GM21717 (cell line): ENCODE results near the gene VCL.
"Not testable (repeated sequence)": the region's sequence is repeated elsewhere in the genome, so short reads cannot be mapped to it uniquely, and the experiment has no call there.

Experiments
- ATAC-seq: cut with Tn5 transposase; IDR thresholded peaks from one replicate; pipeline ENCODE4 v1.9.1; 2021; ENCODE audit warnings: mild to moderate bottlenecking, moderate library complexity; ENCODE audit not compliant: unreplicated experiment

Gene VCL

DNA sequence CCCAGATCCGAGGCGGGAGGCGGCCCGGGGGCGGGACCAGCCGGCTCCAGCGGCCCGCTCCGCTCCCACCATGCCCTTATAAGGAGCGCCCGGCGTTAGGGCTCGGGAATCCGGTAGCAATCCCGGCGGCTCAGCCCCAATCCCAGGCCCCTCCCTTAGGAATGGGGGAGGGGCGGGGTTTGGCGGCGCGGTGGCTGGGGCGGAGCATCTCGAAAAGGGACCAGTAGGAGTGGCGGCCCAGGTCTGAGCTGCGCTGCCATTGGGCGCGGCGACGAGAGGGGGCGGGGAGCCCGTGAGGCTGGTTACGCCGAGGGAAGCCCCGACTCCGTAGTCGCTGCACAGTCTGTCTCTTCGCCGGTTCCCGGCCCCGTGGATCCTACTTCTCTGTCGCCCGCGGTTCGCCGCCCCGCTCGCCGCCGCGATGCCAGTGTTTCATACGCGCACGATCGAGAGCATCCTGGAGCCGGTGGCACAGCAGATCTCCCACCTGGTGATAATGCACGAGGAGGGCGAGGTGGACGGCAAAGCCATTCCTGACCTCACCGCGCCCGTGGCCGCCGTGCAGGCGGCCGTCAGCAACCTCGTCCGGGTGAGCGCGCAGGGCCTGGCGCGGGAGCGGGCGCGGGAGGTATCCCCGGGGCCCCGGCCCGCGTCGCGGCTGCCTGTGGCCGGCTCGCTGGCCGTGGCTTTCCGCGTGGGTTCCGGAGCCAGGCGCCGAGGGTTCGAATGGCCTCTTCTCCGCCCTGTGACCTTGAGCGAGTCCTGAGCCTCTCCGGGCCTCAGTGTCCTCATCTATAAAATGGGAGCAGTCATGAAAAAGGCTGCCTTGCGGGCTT is at the start of gene VCL:
Gene VCL (plus strand): TSS at position 330 of the 836 bp plus-strand sequence. CDS start 92 bp downstream, at position 422.
- ATAC-seq = peak; percentile 95

DNA sequence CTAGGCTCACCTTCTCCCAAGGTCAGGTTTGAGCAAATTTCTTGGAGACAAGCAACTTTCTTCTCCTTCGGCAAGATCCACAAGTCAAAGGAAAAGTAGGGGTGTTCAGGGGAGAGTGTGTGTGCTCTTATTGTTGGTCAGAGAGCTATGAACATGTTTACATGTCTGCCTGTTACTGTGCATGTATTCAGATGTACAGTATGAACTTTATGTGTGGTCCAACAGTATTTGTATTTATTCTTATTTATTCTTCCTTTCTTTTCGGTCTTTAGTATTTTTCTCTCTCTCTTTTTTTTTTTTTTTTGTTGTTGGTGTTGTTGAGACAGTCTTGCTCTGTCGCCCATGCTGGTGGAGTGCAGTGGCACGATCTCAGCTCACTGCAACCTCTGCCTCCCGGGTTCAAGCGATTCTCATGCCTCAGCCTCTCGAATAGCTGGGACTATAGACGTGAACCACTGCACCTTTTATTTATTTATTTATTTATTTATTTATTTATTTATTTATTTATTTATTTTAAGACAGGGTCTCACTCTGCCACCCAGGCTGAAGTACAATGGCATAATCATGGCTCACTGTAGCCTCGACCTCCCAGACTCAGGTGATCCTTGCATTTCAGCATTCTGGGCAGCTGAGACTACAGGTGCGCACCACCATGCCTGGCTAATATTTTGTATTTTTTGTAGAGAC is 48.8 kb upstream of the VCL start:
- no peak for ATAC-seq

GRCh38 chr10:73950155-73950948 is 47.6 kb upstream of the VCL start:
- no peak for ATAC-seq

- ATAC-seq = no peak
Measured at GRCh38 chr10:73953665-73954064, 44.3 kb upstream of the VCL start.

GRCh38 chr10:73954737-73955136 is 43.2 kb upstream of the VCL start:
- no peak for ATAC-seq

- no peak for ATAC-seq
Measured at GRCh38 chr10:73955719-73956118, 42.2 kb upstream of the VCL start.

- ATAC-seq = peak; percentile 46
Measured at GRCh38 chr10:73956476-73957359, 41.2 kb upstream of the VCL start.

DNA sequence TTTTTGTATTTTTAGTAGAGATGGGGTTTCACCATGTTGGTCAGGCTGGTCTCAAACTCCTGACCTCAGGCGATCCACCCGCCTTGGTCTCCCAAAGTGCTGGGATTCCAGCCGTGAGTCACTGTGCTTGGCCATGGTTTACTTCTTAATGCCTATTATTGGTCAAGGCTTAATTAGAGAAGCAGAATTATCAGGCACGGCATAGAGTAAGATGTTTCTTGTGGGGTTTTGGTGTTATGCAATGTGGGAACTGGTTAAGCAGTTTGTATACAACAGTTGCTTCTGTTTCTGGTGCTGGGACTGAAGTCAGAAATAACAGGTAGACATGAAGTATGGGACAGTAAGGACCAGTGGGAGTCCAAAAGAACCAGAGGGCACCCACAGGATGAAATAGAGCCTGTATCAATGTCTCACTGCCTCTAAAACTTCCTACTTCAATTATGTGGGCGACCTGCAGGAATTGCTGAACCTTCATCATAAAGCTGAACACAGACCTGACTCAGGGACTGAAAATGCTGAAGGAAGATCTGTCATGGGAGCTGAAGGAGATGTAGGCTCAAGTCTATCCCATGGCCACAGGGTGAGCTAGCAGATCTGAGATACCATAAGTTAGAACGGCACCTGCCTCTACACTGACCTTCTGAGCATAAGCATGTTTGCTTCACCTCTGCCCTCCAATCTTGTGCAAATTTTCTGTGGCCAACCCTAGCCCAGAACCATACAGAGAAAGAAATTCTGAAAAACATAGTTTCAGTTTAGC is 38.3 kb upstream of the VCL start:
- ATAC-seq = no peak

DNA sequence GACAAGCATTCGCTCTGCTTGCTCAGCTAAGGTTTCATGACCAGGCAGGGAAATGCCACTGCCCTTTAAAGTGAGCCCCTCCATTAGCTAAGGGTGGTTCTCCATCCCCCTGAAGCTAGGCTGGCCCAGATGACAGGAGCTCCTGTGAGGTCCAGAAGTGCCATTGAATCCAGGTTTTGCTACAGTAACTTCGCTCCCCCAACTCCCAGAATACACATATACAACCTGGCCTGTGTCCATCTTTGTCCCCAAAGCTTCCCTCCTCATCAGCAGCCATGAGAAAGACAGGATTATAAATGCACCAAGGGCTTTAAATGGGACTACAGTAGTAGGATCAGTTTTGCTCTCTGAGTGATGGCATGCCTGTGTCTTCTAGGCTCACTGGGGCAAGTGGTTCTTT is 35.5 kb upstream of the VCL start:
- no peak for ATAC-seq

DNA sequence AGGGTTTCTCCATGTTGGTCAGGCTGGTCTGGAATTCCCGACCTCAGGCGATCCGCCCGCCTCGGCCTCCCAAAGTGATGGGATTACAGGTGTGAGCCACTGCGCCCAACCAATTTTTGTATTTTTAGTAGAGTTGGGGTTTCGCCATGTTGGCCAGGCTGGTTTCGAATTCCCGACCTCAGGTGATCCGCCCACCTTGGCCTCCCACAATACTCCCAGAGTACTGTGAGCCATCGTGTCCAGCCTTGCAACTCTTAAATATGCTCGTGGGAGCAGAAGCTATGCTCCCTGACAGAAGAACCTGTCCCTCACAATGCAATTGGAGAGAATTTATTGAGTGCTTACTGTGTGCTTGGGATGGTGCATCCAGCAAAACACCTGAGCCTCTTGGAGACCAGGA is 34.4 kb upstream of the VCL start:
- ATAC-seq = not testable (repeated sequence)

DNA sequence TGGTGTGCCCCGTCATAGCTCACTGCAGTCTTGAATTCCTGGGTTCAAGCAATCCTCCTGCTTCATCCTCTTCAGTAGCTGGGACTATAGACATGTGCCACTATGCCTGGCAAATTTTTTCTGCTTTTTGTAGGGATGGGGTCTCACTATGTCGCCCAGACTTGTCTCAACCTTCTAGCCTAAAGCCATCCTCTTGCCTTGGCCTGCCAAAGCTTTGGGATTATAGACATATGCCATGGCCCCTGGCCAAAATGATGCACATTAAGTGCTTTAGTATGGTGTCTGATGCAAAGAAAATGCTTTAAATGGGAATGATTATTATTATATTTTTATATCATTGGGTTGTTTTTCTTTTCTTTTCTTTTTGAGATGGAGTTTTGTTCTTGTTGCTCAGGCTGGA is 33.2 kb upstream of the VCL start:
- no peak for ATAC-seq

DNA sequence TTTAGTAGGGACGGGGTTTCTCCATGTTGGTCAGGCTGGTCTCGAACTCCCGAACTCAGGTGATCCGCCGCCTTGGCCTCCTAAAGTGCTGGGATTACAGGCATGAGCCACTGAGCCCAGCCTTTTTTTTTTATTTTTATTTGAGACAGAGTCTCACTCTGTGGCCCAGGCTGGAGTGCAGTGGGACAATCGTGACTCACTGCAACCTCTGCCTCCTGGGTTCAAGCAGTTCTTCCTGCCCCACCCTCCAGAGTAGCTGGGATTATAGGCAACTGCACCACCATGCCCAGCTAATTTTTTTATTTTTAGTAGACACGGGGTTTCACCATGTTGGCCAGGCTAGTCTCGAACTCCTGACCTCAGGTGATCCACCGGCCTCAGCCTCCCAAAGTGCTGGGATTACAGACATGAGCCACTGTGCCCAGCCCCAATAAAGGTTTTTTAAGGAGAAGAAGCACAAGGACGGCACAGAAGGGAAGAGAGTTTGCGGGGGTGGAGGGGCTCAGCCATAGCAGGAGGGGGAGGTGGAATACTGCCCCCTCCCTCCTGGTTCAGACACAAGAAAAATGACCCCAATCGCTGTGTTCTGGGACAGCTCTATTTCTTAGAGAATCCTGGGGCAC is 32.5 kb upstream of the VCL start:
- ATAC-seq = not testable (repeated sequence)

GRCh38 chr10:73965890-73966768 is 31.8 kb upstream of the VCL start:
- ATAC-seq = no peak

DNA sequence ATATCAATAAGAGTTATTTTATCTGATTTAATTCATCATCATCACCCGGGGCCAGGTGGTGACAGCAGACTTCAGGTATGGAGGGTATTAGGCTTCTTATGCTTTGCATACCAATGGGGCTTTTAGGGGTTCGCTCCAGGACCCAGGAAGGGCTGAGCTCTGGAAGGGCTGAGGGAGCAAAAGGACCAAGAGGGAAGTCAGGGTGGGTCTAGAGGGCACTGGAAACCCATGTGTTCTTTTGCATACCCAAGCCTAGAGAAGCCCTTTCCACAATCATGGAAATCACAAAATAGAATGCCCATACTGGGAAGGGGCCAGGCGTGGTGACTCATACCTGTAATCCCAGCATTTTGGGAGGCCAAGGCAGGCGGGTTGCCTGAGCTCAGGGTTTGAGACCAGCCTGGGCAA is 30.9 kb upstream of the VCL start:
- no peak for ATAC-seq

DNA sequence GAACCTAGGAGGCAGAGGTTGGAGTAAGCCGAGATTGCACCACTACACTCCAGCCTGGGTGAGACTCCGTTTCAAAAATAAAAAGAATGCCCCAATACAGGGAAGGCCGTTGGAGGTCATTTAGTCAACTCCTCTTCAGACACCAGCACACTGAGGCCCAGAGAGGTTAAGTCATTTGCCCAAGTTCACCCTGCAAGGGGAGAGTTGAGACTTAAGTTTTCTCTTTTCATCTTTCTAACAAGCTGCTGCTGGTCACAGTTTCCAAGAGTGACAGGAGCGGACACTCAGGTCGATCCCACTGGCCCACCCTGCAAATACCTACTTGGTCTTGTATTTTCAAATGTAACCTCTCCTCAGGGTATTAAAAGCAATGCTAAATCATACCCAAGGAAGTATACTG is 30.4 kb upstream of the VCL start:
- ATAC-seq = no peak

GRCh38 chr10:73968098-73968521 is 29.8 kb upstream of the VCL start:
- ATAC-seq = no peak

DNA sequence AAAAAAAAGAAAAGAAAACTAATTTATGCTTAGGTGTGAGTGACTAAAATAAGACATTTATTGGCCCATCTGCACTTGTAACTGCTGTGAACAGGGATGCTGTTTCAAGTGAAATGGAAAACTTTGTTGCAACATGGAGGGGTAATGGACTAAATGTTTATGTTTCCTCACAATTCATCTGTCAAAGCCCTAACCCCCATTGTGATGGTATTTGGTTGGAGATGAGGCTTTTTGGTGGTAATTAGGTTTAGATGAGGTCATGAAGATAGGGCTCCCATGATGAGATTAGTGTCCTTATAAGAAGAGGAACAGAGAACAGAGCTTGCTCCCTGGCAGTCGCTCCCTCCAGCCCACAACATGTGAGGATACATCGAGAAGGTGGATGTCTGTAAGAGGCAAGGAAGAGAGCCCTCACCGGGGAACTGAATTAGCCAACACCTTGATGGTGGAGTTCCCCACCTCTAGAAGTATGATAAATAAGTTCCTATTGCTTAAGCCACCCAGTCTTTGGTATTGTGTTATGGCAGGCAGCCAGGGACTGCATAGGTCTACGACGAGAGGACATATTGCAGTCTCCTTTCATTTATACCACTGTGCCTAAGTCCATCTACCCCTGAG is 28.6 kb upstream of the VCL start:
- no peak for ATAC-seq

GRCh38 chr10:73970845-73971244 is 27.1 kb upstream of the VCL start:
- ATAC-seq = no peak
